ENCODE data around the gene TAF1B.

DNA sequence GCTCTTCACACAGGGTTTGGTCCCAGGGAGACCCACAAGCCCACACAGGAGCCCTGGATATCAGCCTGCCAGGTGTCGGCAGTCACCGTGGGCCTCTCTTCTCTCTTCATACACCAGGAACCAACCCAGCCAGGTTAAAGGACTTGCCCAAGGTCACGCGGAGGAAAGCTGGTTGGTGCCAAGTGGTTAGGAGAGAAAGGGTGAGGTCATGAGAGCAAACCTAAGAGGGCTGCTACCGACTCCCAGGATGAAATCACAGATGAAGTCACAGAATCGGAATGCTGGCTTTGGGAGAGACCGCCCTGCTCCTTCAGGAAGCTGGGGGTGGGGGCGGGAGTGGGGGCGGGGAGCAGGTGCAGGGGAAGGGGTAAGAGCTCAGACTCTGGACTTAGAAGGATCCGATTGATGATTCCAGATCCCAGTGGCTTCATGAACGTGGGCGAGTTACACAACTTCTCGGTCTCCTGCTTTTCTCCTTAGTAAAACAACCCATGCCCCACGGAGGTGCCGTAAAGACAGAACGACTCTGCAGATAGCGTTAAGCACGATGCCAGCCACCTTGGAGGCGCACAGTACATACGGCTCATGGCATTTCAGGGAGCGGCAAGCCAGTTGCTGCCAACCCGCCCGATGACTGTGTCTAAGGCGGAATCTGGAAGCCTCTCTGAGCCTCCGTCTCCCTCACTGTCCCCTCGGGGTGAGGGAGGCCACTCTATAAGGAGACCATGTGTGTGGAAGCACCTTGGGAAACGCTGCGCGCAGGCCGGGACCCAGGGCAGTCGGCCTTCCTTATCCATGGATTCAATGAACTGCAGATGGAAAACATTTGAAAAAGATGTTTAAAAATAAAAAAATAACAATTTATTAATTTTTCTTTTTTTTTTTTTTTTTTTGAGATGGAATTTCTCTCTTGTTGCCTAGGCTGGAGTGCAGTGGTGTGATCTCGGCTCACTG is 23.0 kb upstream of the TAF1B start:
- no peak for TF ChIP-seq CTCF (IDR thresholded peaks at IDR 0.05)
- no peak for TF ChIP-seq POLR2A (IDR thresholded peaks at IDR 0.05)
- no peak for TF ChIP-seq EP300 (IDR thresholded peaks at IDR 0.05)

Measured in ovary (tissue), 3 donors.